Activated CD8-positive, alpha-beta memory T cell treated with anti-CD3 and anti-CD28 coated beads, Interleukin-2, amount 50 U/mL, for 48 hours (primary cell): ENCODE results near the gene MEAK7.

Source experiments
- DNase-seq: peaks from one replicate; pipeline ENCODE4 v3.0.0-alpha.2; 2020

MEAK7 gene, protein sequence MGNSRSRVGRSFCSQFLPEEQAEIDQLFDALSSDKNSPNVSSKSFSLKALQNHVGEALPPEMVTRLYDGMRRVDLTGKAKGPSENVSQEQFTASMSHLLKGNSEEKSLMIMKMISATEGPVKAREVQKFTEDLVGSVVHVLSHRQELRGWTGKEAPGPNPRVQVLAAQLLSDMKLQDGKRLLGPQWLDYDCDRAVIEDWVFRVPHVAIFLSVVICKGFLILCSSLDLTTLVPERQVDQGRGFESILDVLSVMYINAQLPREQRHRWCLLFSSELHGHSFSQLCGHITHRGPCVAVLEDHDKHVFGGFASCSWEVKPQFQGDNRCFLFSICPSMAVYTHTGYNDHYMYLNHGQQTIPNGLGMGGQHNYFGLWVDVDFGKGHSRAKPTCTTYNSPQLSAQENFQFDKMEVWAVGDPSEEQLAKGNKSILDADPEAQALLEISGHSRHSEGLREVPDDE

DNA sequence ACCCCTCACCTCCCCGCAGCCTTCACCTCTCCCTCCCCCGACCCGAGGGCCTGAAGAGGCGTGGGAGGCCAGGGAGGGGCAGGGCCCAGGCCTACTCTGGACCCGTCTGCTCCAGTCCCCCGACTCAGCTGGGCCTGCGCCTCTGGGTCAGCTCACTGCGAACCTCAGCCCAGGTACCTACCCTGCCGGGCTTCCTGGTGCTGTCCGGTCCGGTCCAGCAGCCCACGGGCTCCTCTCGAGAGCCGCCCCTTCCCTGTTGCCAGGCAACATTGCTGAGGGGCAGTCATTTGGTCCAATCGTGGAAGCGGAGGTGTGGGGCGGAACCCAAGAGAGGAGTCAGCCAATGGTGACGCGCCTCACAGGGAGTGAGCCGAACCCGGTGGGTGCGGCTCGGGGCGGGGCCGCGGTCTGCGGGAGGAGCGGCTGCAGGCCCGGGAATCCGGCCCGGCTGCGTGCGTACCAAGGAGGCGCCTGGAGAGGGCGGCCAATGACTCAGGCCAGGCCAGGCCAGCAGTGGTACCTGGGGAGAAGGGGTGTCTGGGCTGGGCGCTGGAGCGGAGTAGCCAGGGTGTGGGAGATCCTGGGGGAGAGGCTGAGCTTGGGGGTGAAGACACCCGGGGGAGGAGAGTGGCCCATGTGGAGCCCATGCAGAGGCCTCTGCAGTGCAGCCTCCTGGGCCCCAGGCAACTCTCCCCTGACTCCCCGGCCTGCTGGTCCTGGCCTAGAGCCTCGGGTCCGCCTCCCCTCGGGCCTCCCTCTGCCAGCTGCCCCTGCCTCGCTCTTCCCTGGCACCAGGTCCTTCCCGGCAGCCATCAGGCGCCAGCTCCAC, at the start of gene MEAK7:
TSS of gene MEAK7 (minus strand) at position 240 of the 829 bp plus-strand sequence. CDS start 6,573 bp downstream, outside the sequence.
- peak; percentile 98 for DNase-seq

GRCh38 chr16:84553873-84554399, 49.5 kb upstream of the MEAK7 start:
- DNase-seq = no peak

DNA sequence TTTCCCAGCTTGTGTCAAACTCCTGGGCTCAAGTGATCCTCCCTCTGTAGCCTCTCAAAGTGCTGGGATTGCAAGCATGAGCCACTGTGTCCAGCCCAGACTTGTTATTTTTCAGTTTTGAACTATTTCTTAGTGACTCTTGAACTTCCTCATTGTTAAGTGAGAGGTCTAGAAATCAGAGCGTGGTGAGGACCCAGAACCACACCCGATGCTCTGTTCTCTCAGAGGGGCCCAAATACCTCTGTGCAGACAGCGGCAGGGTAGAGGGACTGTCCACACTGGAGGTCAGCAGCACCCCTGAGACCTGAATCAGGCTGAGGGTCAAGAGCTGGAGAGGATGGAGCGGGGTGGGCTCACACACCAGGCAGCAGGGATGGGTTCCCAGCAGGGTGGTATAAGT, 47.7 kb upstream of the MEAK7 start:
- no peak for DNase-seq

DNA sequence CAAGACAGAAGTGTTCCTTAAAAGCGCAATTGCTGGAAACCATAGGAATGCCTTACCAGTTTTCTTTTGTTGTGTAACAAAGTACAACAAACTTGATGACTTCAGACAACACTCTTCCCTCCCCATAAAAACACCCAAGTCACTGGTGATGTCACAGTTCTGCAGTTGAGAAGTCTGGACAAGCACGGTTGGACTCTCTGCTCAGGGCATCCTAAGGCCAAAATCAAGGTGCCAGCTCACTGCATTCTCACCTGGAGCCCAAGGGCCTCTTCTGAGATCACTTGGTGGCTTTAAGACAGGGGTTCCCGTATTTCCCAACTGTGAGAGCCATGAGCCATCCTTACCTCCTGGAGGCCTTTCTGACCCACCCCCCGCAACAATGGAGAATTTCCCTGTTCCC, 45.6 kb upstream of the MEAK7 start:
- no peak for DNase-seq

DNA sequence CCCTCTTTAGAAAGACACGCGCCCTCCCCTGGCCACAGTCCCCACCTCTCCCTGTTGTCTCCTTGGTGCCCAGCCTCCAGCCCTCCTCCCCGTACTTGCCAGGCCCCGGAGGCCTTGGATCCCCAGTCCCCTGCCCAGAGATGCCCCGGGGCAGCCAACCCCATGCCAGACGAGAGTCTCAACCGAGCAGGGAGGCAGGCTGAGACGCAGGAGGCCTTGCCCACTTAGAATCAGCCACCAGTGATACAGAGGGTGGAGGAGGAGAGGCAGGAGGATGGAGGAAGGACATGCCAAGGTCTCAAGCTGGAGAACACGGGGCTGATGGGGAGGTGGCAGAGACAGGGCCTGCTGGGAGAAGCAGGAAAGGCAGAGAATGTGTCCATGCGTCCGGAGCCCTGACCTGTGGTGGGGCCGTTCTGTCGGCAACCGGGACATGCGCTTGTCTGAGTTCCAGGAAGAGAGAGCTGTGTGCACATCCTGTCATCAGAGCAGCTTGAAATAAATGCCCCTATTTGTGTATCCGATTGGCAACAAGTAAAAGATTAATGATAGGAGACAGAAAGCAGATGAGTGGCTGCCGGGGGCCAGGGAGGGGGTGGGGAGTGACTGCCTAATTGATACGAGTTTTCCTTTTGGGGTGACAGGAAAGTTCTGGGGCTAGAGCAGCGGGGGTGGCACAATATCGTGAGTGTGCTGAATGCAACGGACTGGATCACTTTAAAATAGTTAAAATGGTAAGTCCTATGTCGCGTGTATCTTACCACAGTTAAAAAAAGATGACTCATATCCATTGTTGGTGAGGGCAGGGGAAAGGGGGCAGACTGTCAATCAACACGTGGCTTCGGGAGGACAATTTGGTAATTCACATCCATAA, 44.7 kb upstream of the MEAK7 start:
- DNase-seq = peak; percentile 78

DNA sequence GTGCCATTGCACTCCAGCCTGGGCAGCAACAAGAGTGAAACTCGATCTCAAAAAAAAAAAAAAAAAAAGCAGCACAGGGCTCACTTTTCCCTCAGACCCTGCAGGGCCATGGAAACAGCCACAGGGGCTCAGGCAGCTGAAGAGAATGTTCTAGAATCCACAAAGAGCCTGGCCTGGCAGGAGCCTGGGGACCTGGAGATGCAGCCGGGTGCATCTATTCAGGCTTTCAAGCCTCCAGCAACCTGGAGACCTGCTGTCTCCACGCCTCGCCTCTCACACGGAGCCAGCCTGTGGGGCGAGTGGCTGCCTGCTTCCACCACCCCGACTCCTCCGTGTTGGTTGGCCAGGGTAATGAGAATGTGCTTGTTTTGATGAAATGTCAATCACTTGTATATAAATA, 44.0 kb upstream of the MEAK7 start:
- DNase-seq = peak; percentile 75

DNA sequence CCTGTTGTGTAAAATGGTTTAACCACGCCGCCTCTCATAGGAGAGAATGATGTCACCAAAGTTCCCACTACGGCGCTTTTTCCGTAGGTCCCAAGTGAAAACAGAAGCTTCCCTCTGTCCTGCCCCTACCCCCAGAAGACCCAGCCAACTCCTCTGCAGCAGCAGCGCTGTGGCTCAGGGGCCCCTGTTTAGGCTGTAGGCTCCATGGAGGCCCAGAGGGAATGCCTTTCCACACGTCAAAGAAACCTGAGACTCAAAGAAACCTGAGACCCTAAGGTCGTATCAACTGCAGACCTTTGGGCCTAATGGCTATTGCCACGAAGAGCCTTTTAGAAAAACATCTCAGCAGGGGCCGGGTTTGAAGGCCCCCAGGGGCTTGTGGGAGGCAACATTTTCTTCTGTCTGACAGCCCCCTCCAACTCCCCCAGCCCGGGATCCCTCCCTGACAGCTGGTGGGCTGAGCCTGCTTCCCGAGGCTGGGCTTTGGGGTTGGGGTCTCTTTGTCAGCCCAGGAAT, 43.1 kb upstream of the MEAK7 start:
- no peak for DNase-seq

DNA sequence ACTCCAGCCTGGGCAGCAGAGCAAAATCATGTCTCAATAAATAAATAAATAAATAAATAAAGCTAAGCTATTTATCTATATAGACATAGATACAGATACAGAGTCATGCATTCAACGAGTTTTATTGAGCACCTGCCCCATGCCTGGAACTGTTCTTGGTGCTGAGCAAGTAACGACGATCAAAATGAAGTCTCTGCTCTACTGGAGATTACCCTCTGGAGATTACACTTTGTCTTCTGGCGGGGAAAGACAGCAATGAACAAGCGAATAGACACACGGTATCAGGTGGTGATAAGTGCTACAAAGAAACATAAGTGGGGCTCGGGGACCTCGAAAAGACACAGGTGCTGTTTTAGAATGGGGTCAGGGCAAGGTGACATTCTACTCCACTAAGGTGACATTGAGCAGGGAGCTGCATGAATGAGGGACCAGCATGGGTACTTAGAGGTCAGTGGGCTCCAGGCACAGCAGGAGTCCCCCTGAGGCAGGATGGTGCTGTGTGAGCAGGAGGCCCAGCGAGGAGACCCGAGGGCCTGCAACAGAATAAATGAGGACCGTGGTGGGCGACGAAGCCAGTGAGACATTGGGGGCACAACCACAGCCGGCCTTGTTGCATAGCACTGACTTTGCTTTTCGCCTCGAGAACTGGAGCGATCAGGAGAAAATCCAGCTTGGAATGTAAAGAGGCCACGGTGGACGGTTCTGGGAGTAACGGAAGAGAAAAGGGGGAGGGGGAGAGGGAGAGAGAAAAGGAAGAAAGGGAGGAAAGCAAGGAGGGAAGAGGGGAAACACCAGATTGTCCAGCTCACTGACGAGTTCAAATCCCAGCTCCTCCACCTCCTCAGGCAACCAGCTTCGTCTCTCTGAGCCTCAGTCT, 42.4 kb upstream of the MEAK7 start:
- DNase-seq = no peak

DNA sequence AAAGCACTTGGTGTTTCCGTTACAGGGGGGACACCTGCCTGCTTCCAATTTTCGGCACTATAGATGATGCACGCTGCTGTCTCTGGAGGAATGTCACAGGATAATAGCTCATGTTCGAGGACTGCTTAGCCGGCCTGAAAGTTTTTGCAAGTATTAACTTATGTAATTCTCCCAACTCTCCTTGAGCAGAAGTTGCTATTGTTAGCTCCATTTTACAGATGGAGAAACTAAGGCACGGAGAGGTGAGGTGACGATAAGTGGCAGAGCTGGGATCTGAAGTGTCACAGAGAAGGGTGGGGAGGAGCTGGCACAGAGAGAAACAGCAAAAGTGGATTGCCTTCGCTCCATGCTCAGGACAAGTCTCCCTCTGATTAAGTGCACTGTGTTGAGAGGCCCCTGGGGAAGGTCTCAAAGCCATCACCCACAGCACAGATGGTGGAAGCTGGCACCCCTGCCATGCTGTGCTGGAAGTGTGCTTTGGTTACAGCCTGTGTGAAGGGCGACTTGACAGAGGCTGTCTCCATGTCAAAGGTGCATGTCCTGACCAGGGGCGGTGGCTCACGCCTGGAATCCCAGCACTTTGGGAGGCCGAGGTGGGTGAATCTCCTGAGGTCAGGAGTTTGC, 40.8 kb upstream of the MEAK7 start:
- DNase-seq = no peak

GRCh38 chr16:84544031-84544773, 39.7 kb upstream of the MEAK7 start:
- DNase-seq = no peak

DNA sequence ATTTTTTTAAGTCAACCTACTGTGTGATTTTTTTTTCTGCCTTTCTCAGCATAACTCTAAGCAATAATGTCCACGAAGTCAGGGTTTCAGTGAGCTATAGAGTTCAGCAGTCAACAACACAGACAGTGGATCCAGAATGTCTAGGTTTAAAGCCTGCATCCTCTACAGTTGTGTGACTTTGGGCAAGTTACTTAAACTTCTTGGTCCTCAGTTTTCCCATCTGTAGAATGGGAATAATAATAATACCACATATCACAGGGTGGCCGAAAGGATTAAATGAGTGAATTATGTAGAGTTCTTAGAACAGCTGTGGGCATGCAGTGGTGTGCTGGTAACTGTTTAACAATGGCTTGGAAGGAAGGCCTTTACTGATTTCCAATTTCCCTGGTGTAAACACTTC, 38.8 kb upstream of the MEAK7 start:
- DNase-seq = no peak

GRCh38 chr16:84541999-84542817, 37.7 kb upstream of the MEAK7 start:
- no peak for DNase-seq

DNA sequence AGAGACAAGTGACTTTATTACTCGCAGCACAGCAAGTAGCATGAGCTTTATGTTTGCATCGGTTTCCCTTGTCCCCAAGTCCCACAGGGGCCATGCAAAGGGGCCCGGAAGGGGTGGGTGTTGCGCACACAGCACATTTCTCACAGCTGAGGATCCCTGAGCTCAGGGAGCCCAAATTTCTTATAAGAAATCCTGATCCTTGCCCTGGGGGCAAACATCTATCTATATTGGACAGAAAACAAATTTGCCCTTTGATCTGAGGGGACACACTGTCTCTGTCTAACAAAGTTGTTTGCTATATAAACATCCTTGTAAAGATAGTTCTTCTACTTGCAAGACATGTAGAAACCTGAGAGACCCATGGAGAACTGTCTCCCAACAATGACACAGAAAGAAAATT, 35.7 kb upstream of the MEAK7 start:
- DNase-seq = no peak

DNA sequence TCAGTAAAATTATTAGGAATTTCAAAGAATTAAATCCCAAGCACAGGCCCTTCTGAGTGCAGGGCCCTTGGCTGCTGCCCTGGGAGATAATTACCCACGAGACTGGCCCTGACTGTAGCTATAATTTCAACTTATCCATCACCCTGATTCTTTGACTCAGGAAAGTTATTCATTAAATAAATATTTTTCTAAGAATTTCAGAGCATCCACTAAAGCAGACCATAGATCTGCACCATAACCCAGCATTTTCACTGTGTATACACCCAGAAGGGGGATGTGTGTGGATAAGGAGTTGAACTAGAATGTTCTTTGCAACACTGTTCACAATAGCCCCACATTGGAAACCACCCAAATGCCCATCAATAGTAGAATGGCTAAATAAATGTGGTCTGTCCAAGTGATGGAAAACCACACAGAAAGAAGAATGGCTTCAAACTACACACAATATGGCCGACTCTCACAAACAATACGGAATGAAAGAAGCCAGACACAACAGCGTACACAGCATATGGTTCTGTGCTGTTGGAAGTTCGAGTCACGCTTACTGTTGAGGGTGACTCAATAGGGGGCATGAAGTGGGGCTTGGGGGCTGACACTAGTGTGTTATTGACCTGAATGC, 33.9 kb upstream of the MEAK7 start:
- no peak for DNase-seq

DNA sequence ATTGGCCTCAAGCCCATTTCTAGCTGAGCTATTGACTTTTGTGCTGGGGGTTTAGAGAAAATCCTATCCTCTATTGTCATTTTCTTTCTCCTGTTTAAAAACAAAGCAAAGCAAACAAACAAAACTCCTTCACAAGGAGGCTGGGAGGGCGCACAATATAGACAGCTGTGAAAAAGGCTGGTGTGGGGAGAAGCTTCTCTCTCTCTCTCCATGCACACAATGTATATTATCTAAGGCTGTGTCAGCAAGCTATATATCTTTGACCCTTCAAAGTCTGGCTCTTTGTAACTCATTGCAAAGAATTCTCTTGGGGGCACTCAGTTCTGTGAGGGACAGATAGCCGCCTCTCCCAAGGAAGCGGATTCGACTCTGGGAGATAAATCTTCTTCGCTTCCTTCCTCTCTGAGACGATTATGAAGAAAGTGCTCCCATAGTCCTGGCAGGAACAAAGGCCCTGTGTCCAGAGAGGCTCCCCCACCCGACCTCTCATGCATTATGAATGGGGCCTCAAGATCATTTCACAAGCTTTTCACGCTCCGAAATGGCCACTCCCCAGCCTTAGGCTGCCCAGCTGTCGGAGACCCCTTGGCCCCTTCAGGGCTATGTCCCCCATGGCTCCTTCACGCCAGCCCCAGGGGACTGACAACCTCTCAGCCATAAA, 33.2 kb upstream of the MEAK7 start:
- no peak for DNase-seq

- no peak for DNase-seq
These were observed 31.4 kb upstream of the MEAK7 start for GRCh38 chr16:84535851-84536250.

- no peak for DNase-seq
These were observed 30.9 kb upstream of the MEAK7 start for GRCh38 chr16:84535408-84535807.

GRCh38 chr16:84534815-84535214, 30.4 kb upstream of the MEAK7 start:
- no peak for DNase-seq
